ENCODE measurements around the gene SCG3. TPM values are rescaled to one million over a fixed set of nuclear protein-coding genes. Genes with fewer than 3 reads are reported as not detected.

SCG3 gene
- total RNA-seq, 2 donors from 2014 or later, result 0.23 to 2.0 TPM

DNA sequence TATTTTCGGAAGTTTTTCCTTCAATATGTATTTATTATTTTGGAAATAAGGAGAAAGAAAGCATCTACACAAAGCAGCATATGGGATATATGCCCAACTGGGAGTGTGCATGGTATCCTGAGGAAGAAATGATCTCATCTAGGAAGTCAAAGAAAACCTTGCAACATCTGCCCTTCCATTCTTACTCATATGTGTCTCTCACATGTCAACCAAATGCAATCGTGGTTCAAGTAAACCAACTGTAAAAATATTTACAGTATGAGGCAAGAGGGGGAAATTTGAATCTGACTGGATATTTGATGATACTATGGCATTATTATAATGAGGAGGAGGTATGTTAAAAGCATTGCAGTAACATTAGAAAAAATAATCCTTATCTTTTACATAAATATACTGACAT lies 3.2 kb upstream of the SCG3 start:
- no peak for TF ChIP-seq POLR2AphosphoS5 (IDR thresholded peaks at IDR 0.05)
- TF ChIP-seq, protein P1, sequence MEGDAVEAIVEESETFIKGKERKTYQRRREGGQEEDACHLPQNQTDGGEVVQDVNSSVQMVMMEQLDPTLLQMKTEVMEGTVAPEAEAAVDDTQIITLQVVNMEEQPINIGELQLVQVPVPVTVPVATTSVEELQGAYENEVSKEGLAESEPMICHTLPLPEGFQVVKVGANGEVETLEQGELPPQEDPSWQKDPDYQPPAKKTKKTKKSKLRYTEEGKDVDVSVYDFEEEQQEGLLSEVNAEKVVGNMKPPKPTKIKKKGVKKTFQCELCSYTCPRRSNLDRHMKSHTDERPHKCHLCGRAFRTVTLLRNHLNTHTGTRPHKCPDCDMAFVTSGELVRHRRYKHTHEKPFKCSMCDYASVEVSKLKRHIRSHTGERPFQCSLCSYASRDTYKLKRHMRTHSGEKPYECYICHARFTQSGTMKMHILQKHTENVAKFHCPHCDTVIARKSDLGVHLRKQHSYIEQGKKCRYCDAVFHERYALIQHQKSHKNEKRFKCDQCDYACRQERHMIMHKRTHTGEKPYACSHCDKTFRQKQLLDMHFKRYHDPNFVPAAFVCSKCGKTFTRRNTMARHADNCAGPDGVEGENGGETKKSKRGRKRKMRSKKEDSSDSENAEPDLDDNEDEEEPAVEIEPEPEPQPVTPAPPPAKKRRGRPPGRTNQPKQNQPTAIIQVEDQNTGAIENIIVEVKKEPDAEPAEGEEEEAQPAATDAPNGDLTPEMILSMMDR (IDR thresholded peaks at IDR 0.05), result no peak
- TF ChIP-seq POLR2A (IDR thresholded peaks at IDR 0.05), result no peak
- intact Hi-C loops (cut with DNase I), result loop anchor here (10.0 kb wide), 1 partner anchor 63 kb away; no protein-coding TSS in a partner anchor
- WGBS, result 68% methylated on average over 2 of the region's 2 CpGs
- H3K4me1 ChIP-seq (replicated peaks), result no peaks in the 10 kb centered on the region
- H3K36me3 ChIP-seq, result no peaks in the 10 kb centered on the region
- no peak for DNase-seq (ENCODE audit: low spot score)
- H3K27me3 ChIP-seq (replicated peaks; ENCODE audit: insufficient read depth), result no peaks in the 10 kb centered on the region
- H3K4me3 ChIP-seq, result no peak overlapping the region
- no peak overlapping the region for H3K27ac ChIP-seq
- no peaks in the 10 kb centered on the region for H3K9me3 ChIP-seq

DNA sequence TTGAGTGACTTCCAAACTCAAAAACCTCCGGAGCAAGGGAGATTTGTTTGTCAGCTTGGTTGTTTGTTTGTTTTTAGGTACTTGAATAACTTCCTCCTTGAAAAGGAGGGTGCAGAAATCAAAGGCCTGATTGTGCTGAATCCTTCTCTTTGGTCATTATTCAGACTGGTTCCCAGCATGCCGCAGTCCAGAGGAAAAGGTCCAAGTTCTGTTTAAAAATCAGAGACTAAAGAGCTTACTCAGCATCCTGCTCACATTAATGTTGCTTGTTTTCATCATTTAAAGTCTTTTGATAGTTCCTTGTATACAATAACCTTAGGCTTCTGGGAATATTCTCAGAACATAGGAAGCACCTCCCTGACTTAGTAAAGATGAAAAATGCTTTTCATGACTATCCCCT lies 982 bp upstream of the SCG3 start:
- TF ChIP-seq POLR2A (IDR thresholded peaks at IDR 0.05), result no peak
- TF ChIP-seq, protein P1 (IDR thresholded peaks at IDR 0.05), result no peak
- TF ChIP-seq POLR2AphosphoS5 (IDR thresholded peaks at IDR 0.05), result no peak
- DNase-seq (ENCODE audit: low spot score), result no peak
- intact Hi-C loops (cut with DNase I), result no loop called here
- H3K27ac ChIP-seq, result no peak overlapping the region
- H3K4me1 ChIP-seq (replicated peaks), result no peaks in the 10 kb centered on the region
- no peaks in the 10 kb centered on the region for H3K36me3 ChIP-seq
- peaks cover under 1% of the 10 kb centered on the region for H3K27me3 ChIP-seq (replicated peaks; ENCODE audit: insufficient read depth)
- WGBS, result 44% methylated on average over 2 of the region's 2 CpGs
- no peaks in the 10 kb centered on the region for H3K9me3 ChIP-seq
- H3K4me3 ChIP-seq, result no peak overlapping the region

DNA sequence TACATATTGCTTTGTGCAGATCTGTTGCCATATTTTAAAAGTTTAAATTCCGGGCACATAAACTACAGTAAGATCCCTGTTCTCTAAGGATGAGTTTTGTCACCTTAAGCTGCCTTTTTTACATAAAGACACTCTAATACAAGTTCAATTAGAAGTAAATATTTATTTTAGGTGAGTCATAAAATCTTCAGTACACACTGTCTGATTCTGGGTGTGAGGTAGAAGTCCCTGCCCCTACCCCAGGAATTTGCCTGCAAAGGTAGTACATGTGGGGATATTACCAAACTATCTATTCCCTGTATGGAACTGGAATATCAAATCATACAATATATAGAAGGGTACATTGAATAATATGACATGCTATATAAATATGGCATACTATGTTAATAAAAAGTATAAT lies 6.3 kb downstream of the SCG3 start:
- WGBS, result 0% methylated on average over 1 of the region's 1 CpG
- Histone ChIP-seq H3K4me1 (replicated peaks) (no peaks in the 10 kb centered on the region), H3K9me3 (no peaks in the 10 kb centered on the region), H3K36me3 (no peaks in the 10 kb centered on the region), H3K27ac (no peak overlapping the region), H3K27me3 (replicated peaks; ENCODE audit: insufficient read depth) (peaks cover 2% of the 10 kb centered on the region), H3K4me3 (no peak overlapping the region)
- no peak for DNase-seq (ENCODE audit: low spot score)
- no peak for TF ChIP-seq POLR2A (IDR thresholded peaks at IDR 0.05)
- TF ChIP-seq POLR2AphosphoS5 (IDR thresholded peaks at IDR 0.05), result no peak
- TF ChIP-seq, protein P1 (IDR thresholded peaks at IDR 0.05), result no peak
- intact Hi-C loops (cut with DNase I), result no loop called here

DNA sequence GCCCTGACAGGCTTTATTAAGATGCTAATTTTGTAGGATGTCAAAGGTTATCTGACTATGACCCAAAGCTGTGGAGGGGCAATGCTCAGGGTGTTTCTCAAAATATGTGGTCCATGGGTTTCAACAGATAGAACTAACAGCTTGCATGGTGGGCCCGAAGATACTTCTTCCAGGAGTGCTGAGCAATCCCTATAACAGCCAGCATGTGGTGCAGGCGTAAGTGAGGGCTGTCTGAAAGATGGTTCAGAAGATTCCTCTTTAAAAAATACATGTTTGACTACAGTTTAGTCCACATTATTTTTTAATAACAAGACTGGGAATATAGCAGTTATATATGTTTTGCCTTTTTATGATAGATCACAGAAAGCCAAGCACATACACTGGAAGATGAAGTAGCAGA lies 7.6 kb downstream of the SCG3 start:
- H3K36me3 ChIP-seq, result no peaks in the 10 kb centered on the region
- no peak overlapping the region for H3K4me3 ChIP-seq
- DNase-seq (ENCODE audit: low spot score), result no peak
- H3K27ac ChIP-seq, result no peak overlapping the region
- H3K4me1 ChIP-seq (replicated peaks), result no peaks in the 10 kb centered on the region
- intact Hi-C loops (cut with DNase I), result no loop called here
- H3K9me3 ChIP-seq, result no peaks in the 10 kb centered on the region
- WGBS, result 76% methylated on average over 2 of the region's 2 CpGs
- TF ChIP-seq POLR2AphosphoS5 (IDR thresholded peaks at IDR 0.05) (no peak), POLR2A (IDR thresholded peaks at IDR 0.05) (no peak)
- TF ChIP-seq, protein P1 (IDR thresholded peaks at IDR 0.05), result no peak
- peaks cover 2% of the 10 kb centered on the region for H3K27me3 ChIP-seq (replicated peaks; ENCODE audit: insufficient read depth)

DNA sequence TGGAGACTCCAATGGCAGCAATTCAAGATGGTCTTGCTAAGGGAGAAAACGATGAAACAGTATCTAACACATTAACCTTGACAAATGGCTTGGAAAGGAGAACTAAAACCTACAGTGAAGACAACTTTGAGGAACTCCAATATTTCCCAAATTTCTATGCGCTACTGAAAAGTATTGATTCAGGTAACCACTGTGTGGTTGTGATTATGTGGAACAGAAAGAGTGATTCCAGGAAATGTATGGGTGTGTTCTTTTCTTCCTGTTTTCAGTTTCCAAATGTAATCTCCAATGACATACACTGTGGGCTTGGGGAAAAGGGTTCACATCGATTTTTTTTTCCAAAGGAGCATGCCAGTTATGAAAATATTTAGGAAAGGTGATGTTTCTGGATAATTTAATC lies 10.9 kb downstream of the SCG3 start:
- TF ChIP-seq POLR2AphosphoS5 (IDR thresholded peaks at IDR 0.05) (no peak), POLR2A (IDR thresholded peaks at IDR 0.05) (no peak)
- TF ChIP-seq, protein P1 (IDR thresholded peaks at IDR 0.05), result no peak
- no peaks in the 10 kb centered on the region for H3K36me3 ChIP-seq
- H3K9me3 ChIP-seq, result no peaks in the 10 kb centered on the region
- H3K4me1 ChIP-seq (replicated peaks), result no peaks in the 10 kb centered on the region
- DNase-seq (ENCODE audit: low spot score), result no peak
- intact Hi-C loops (cut with DNase I), result no loop called here
- no peak overlapping the region for H3K4me3 ChIP-seq
- H3K27me3 ChIP-seq (replicated peaks; ENCODE audit: insufficient read depth), result no peaks in the 10 kb centered on the region
- WGBS, result 70% methylated on average over 3 of the region's 3 CpGs
- H3K27ac ChIP-seq, result no peak overlapping the region
